ENCODE measurements around the gene SH3BP5.
A peak's percentile ranks its signal among the peaks of the same experiment; 100 is the strongest.

The SH3BP5 gene

DNA sequence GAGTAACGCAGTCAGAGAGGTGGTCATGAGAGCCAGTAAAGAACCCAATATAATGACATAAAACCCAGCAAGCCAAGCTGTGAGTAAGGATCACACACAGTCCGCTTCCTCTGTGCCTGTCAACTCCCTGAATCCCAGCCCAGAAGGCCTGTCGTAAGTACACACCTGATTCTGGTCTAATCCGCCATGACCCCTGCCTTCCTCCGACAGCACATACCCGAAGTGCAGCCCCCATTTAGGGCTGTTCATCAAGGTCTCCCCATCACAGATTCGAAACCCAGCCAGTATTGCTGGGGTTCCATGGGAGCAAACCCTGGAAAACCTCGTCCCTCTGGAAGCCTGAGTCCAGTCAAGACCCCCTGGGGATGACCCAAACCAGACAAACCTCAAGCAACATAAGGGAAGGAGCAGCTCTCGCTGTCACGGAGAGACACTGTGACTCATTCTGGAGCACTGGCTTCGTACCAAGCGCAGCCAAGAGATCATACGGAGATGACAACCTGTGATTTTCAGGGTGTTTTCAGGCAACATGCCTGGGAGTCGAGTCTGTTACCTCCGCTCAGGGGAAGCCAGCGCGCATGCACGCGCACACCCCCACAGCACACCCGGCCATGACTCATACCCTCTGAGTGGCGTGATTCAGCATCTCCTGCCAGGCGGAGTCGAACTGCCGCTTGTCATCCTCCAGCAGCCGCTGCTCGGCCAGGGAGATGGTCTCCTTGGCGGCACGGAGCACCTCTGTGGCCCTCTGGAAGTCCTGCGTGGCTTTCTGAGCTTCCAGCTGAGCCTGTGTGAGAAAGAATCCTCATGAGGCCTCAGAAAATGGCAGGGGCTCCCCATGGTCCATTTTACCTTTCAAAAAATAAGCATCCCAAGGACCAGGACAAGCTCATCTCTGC is 63.0 kb downstream of the SH3BP5 start:
- TF ChIP-seq, protein P1, sequence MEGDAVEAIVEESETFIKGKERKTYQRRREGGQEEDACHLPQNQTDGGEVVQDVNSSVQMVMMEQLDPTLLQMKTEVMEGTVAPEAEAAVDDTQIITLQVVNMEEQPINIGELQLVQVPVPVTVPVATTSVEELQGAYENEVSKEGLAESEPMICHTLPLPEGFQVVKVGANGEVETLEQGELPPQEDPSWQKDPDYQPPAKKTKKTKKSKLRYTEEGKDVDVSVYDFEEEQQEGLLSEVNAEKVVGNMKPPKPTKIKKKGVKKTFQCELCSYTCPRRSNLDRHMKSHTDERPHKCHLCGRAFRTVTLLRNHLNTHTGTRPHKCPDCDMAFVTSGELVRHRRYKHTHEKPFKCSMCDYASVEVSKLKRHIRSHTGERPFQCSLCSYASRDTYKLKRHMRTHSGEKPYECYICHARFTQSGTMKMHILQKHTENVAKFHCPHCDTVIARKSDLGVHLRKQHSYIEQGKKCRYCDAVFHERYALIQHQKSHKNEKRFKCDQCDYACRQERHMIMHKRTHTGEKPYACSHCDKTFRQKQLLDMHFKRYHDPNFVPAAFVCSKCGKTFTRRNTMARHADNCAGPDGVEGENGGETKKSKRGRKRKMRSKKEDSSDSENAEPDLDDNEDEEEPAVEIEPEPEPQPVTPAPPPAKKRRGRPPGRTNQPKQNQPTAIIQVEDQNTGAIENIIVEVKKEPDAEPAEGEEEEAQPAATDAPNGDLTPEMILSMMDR (IDR thresholded peaks at IDR 0.05; ENCODE audit: borderline replicate concordance, insufficient read depth, low read depth, low read length): no peak
- H3K4me3 ChIP-seq (ENCODE audit: low read depth, low read length): no peak overlapping the region

- H3K4me3 ChIP-seq (ENCODE audit: low read depth, low read length): no peak overlapping the region
- TF ChIP-seq, protein P1 (IDR thresholded peaks at IDR 0.05; ENCODE audit: borderline replicate concordance, insufficient read depth, low read depth, low read length): peak; percentile 92
These were observed 64.3 kb downstream of the SH3BP5 start for GRCh38 chr3:15268033-15268631.

DNA sequence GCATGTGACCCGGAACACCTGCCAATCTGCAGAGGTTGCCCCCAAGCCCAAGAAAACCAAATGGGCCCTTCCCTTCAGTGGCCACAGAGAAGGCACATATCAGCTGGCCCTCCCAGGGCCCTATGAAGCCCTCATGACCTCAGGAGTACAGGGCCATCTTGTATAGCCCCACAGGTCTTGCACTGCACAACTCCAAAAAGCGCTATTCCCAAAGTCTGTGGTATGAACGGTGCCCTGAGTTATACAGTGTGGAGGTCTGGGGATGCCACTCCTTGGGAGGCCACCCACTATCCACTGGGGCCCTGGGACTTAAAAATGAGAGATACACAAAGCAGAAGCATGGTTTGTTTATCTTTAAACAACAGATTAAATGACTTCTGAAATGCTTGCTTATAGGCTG is 64.9 kb downstream of the SH3BP5 start:
- TF ChIP-seq, protein P1 (IDR thresholded peaks at IDR 0.05; ENCODE audit: borderline replicate concordance, insufficient read depth, low read depth, low read length): no peak
- H3K4me3 ChIP-seq (ENCODE audit: low read depth, low read length): no peak overlapping the region

DNA sequence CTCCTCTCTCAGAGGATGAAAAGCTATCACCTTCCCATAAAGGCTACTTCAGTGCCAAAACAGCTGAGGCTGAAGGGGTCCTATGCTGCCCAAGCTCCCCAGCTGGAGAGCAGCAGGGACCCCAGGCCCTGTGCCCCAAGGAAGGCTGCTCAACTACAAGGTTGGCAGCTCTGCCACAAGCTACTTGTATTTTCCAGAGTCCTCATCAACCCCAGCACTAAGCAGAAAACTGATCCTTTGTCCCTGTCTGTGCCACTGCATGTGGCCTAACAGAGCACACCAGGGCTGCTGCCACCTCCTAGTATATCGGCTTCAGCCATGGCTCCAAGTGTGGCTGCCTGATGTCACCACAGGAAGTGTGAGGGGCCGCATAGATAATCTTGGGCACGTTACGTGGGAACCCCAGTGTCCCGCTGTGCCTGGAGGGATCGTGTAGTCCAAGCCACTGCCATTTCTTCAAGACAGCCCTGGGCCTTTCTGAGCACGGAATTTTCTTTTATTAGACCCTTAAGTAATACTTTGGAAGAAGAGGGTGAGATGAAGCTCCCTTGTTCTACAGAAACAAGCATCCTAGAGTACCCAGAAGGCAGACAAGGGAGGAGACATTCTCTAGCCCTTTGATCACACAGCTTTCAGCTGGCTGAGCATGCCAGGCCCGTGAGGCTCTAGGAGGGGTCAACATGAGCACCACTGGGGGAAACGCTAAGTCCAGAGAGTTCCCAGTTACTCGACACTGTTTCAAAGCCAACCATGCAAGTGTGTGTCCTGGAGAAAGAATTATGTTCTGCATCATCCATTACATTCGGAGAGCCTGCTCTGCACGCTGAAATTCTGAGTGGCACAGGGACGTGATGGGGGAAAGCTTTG is 65.6 kb downstream of the SH3BP5 start:
- TF ChIP-seq, protein P1 (IDR thresholded peaks at IDR 0.05; ENCODE audit: borderline replicate concordance, insufficient read depth, low read depth, low read length): no peak
- H3K4me3 ChIP-seq (ENCODE audit: low read depth, low read length): no peak overlapping the region

DNA sequence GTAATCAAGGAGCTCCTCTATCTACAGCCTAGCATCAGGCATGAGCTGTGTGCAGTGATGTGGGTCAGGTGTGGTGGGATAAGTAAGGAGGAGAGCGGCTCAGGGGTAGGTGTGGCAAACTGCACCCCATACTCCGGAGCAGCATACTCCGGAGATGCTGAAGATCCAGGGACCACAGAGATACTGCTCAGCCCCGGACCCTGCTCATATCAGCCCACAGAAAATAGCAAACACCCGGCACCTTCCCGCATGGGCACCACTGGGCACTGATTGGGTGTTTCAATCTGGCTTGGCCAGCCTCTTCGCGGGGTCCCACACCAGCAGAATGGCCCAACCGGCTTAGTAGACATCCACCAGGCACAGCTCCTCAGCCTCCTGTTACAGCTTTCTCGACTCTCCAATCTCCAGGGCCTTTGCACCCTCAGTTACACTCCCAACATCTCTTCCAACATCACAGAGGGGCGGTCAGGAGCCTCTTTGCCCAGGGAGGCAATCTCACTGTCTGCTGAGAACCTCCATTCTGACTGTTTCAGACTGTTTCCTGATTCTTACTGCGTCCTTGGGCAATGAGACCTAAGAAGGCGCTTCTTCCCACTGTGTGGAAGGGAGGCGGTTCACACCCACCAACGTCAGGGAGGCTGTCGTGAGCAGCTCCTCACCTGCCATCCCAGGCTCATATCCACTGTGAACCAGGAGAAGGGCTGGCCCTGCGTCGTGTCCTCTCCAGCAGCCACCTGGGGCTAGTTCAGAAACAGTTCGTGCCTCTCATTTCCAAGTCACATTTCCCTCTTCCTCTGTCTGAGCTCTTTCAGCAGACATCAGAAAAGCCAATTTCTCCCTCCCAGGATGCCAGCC is 66.5 kb downstream of the SH3BP5 start:
- no peak overlapping the region for H3K4me3 ChIP-seq (ENCODE audit: low read depth, low read length)
- TF ChIP-seq, protein P1 (IDR thresholded peaks at IDR 0.05; ENCODE audit: borderline replicate concordance, insufficient read depth, low read depth, low read length): no peak

DNA sequence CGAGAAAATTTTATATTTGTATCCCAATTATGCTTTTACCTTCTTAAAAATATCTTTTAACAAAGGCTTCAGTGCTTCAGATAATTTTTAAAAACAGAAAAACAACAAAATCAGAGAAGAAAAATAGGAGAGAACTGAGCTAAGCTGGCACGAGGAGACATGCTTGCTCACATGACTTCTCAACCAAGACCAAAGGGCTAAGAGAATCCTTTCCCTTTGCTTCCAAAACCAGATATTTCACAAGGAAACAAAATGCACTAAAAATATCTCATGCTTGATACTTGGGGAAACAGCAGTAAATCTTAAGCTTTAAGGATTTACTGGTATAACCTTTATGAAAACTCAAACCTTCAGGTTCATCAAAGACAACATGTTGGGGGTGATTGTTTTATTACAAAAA is 67.9 kb downstream of the SH3BP5 start:
- H3K4me3 ChIP-seq (ENCODE audit: low read depth, low read length): no peak overlapping the region
- TF ChIP-seq, protein P1 (IDR thresholded peaks at IDR 0.05; ENCODE audit: borderline replicate concordance, insufficient read depth, low read depth, low read length): no peak

Data from GM12875 (cell line).